GM13977 (cell line): Measurements from ENCODE around the gene MAL.
A peak's percentile ranks its signal among the peaks of the same experiment; 100 is the strongest.

Experiments
- DNase-seq: peaks from one replicate; pipeline ENCODE4 v3.0.0; 2012; ENCODE audit warnings: low spot score
- in situ Hi-C: fragments of 300-500 bp; cut with MboI; formaldehyde crosslinking; loops from one replicate; pipeline ENCODE4 v1.12.0; 2022; ENCODE audit warnings: low sequenced_read_pairs, low pct_unique_long_range_greater_than_20kb, mixed read lengths, inconsistent platforms; ENCODE audit not compliant: unreplicated experiment
- TF ChIP-seq, protein P1 (sequence below): IDR thresholded peaks from 2 replicates; pipeline ENCODE4 v1.5.1; 2012; ENCODE audit warnings: mild to moderate bottlenecking, control low read depth; ENCODE audit not compliant: insufficient read depth; ENCODE audit errors: extremely low read depth, missing control alignments

MAL gene

DNA sequence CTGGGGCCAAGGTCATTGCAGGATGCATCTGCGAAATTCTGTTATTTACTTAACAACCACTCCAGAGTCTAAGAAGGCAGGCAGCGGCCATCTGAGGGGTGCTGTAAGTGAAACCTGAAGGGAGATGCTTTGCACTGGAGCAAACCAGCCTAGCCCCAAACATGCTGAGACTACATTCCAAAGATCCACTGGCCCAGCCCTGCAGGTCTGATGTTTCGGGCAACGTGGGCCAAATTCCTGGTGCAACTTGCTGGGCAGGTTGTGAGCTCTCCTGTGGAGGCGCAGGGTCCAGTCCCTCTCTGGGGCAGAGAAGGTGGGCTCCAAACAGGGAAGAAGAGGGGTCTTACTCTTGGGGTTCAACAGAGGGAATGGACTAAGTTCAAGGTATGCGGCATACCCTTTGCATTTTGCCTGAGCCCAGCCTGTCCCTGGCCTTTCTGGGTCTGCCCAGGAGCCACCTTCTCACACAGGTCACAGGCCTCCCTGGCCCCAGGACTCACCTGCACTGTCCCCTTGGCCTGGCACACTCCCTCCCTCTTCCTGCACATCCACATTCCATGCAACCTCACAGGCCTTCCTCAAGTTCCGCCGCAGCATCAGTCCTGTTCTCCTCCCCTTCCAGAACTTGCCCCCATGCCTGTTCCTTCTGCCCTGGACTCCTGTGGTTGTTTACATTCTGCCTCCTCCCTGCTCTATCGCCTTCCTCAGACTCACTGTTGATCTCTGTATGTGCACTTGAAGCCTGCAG, 5.1 kb upstream of the MAL start:
- TF ChIP-seq, protein P1, sequence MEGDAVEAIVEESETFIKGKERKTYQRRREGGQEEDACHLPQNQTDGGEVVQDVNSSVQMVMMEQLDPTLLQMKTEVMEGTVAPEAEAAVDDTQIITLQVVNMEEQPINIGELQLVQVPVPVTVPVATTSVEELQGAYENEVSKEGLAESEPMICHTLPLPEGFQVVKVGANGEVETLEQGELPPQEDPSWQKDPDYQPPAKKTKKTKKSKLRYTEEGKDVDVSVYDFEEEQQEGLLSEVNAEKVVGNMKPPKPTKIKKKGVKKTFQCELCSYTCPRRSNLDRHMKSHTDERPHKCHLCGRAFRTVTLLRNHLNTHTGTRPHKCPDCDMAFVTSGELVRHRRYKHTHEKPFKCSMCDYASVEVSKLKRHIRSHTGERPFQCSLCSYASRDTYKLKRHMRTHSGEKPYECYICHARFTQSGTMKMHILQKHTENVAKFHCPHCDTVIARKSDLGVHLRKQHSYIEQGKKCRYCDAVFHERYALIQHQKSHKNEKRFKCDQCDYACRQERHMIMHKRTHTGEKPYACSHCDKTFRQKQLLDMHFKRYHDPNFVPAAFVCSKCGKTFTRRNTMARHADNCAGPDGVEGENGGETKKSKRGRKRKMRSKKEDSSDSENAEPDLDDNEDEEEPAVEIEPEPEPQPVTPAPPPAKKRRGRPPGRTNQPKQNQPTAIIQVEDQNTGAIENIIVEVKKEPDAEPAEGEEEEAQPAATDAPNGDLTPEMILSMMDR = no peak
- no peak for DNase-seq
- in situ Hi-C loops = no loop called here

DNA sequence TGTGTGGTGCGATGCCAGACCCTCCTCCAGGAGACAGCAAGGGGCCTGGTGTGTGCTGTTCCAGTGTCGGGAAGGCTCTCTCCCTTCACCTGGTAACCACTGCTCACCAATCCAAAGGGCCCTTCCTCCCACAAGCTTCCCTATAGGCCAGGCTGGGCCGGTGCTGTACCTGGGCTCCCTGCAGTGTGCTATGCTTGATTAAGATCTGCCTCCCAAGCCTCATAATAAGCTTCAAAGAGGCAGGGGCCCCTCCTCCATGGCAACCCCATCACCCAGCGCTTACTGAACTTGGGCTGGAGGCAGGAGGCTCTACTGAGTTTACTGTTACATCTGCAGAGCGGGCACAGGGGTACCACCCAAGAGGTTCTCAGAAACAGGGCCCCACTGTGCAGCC, 4.5 kb upstream of the MAL start:
- TF ChIP-seq, protein P1 = no peak
- in situ Hi-C loops = no loop called here
- DNase-seq = no peak

- in situ Hi-C loops = no loop called here
- TF ChIP-seq, protein P1 = no peak
Observed at GRCh38 chr2:95021847-95022246, 3.7 kb upstream of the MAL start.

GRCh38 chr2:95022309-95023221, 2.9 kb upstream of the MAL start:
- TF ChIP-seq, protein P1 = peak; percentile 98
- peak; percentile 89 for DNase-seq
- in situ Hi-C loops = no loop called here

More at GRCh38 chr2:95021847-95022246, 3.7 kb upstream of the MAL start:
- no peak for DNase-seq

DNA sequence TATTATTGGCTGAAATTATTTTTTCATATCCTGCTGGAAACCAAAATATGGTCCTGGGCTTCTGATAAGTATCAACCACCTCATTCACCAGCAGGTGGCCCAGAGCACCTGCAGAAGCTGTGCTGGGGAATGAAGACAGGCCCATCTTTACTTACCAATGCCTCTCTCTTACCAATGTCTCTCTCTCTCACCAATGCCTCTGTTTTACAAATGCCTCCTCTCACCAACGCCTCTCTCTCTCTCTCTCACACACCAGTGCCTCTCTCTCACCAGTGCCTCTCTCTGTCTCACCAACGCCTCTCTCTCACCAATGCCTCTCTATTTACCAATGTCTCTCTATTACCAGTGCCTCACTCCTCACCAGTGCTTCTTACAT, 2.3 kb upstream of the MAL start:
- TF ChIP-seq, protein P1 = peak; percentile 71
- DNase-seq = peak; percentile 82
- in situ Hi-C loops = no loop called here

DNA sequence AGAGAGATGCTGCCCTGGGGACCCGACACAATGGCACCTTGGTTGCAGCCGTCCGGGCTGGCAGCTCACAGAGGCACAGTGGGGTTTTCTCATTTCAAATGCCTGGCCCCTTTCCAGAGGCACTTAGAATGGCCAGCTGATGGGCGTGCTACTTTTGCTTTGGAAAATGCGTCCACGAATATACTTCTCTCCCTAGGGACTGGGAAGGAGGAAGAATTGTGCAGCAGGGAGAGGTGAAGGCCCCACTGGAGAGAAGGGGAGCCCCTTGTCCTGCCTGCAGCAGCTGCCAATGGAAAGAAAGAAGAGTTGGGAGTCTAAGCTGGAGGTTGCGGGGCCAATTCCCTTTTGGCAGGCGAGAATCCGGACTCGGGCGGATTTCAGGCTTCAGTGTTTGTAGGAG, 1.1 kb upstream of the MAL start:
- in situ Hi-C loops = no loop called here
- TF ChIP-seq, protein P1 = no peak
- no peak for DNase-seq
